HFFc6 (cell line): ENCODE data around the gene AKT3. TPM values are rescaled to one million over a fixed set of nuclear protein-coding genes. Genes with fewer than 3 reads are reported as not detected.
"Not testable (repeated sequence)": the region's sequence is repeated elsewhere in the genome, so short reads cannot be mapped to it uniquely, and the experiment has no call there.

ENCODE experiments used
- DNase-seq: peaks from one replicate; pipeline ENCODE4 v3.0.0-alpha.2; 2018
- H3K27ac Mint-ChIP-seq: 2 replicates; pipeline ENCODE4 v1.8.0; 2020; ENCODE audit warnings: mild to moderate bottlenecking, mixed read lengths
- H3K27me3 Mint-ChIP-seq: 2 replicates; pipeline ENCODE4 v1.8.0; 2021; ENCODE audit warnings: mild to moderate bottlenecking, moderate library complexity, mixed read lengths; ENCODE audit not compliant: insufficient read depth
- H3K36me3 Mint-ChIP-seq: 2 replicates; pipeline ENCODE4 v1.8.0; 2021; ENCODE audit warnings: low read depth, mixed read lengths
- H3K4me1 Mint-ChIP-seq: 2 replicates; pipeline ENCODE4 v1.8.0; 2020; ENCODE audit warnings: low read depth, mixed read lengths
- H3K4me3 Mint-ChIP-seq: 2 replicates; pipeline ENCODE4 v1.8.0; 2020; ENCODE audit warnings: mild to moderate bottlenecking, moderate library complexity, mixed read lengths
- H3K9me3 Mint-ChIP-seq: 2 replicates; pipeline ENCODE4 v1.8.0; 2020; ENCODE audit warnings: mild to moderate bottlenecking, mixed read lengths
- CTCF ChIP-seq: fragments of 200-600 bp; sonication (generic); IDR thresholded peaks from 2 replicates; pipeline ENCODE4 v1.5.0; 2021; ENCODE audit warnings: antibody characterized with exemption, mild to moderate bottlenecking
- total RNA-seq, 6 experiments: library from RNA; stranded (reverse); fragmentation: NEBNext Ultra II Directional; extraction: Animal tissue kit (Norgen Biotek cat#: 25700); gene quantifications; 2 replicates in 1 of 6; 3 replicates in 5 of 6; pipeline ENCODE4 v1.2.3, GENCODE V29; 2021

The AKT3 gene
- total RNA-seq, 6 experiments from 2014 or later, result 66.8 to 85.4 (median 75.1) TPM

DNA sequence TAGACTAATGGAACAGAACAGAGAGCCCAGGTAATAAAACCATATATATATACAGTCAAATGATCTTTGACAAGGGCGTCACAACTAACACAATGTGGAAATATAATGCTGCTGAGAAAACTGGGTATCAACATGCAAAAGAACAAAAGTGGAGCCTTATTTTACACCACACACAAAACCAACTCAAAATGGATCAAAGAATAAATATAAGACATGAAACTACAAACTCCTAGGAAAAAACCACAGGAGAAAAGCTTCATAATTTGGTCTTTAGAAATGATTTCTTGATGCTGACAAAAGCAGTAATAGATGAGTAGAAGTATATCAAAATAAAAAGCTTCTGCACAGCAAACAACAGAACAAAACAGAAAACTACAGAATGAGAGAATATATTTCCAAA, 192.2 kb downstream of the AKT3 start:
- DNase-seq, result no peak
- no peak for TF ChIP-seq CTCF
- Mint-ChIP-seq H3K9me3 (no peaks in the 10 kb centered on the region), H3K27ac (no peak overlapping the region), H3K36me3 (peaks cover 36% of the 10 kb centered on the region), H3K4me3 (no peak overlapping the region), H3K27me3 (peaks cover 2% of the 10 kb centered on the region; the same call in 1 of the 2 replicates), H3K4me1 (no peaks in the 10 kb centered on the region)

DNA sequence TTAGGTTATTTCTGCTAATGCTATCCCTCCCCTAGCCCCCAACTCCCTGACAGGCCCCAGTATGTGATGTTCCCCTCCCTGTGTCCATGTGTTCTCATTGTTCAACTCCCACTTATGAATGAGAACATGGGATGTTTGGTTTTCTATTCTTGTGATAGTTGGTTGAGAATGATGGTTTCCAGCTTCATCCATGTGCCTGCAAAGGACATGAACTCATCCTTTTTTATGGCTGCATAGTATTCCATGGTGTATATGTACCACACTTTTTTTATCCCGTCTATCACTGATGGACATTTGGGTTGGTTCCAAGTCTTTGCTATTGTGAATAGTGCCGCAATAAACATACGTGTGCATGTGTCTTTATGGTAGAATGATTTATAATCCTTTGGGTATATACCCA, 200.5 kb downstream of the AKT3 start:
- H3K4me3 Mint-ChIP-seq, DNase-seq, H3K27me3 Mint-ChIP-seq, H3K27ac Mint-ChIP-seq, H3K4me1 Mint-ChIP-seq: not testable (repeated sequence)
- H3K36me3 Mint-ChIP-seq, result peaks cover 53% of the 10 kb centered on the region
- peaks cover 10% of the 10 kb centered on the region for H3K9me3 Mint-ChIP-seq

GRCh38 chr1:243646841-243647240, 203.2 kb downstream of the AKT3 start:
- Mint-ChIP-seq H3K4me1 (peaks cover 8% of the 10 kb centered on the region; the same call in 1 of the 2 replicates), H3K36me3 (peaks cover 47% of the 10 kb centered on the region), H3K27ac (no peak overlapping the region), H3K4me3 (no peak overlapping the region), H3K9me3 (peaks cover 10% of the 10 kb centered on the region), H3K27me3 (no peaks in the 10 kb centered on the region)
- no peak for DNase-seq
- no peak for TF ChIP-seq CTCF

- Mint-ChIP-seq H3K27ac (no peak overlapping the region), H3K4me1 (peaks cover 8% of the 10 kb centered on the region; the same call in 1 of the 2 replicates), H3K4me3 (no peak overlapping the region), H3K36me3 (peaks cover 39% of the 10 kb centered on the region), H3K27me3 (peaks cover 2% of the 10 kb centered on the region; the same call in 1 of the 2 replicates), H3K9me3 (peaks cover 6% of the 10 kb centered on the region)
- no peak for DNase-seq
- TF ChIP-seq CTCF, result no peak
Measured at GRCh38 chr1:243645281-243645680, 204.8 kb downstream of the AKT3 start.

DNA sequence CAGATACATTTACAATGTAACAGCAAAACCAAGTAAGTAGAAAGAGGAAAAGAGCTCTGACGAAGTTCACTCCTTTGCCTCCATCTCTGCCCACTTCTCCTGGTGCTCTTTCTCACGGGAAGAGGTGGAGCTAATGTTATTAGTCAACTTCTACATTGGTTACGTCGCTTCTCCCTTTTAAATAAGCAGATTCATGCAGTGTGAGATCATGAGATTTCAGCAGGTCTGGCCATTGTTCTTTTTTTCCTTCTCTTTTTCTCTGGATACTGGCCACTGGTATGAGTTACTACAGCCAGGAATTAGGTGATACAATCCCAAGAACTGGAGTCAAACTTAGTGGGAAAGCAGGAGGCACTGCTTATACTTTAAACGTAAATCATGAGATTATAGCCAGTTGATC, 207.1 kb downstream of the AKT3 start:
- no peak overlapping the region for H3K4me3 Mint-ChIP-seq
- H3K27ac Mint-ChIP-seq, result peak overlapping the region; percentile 54; the same call in 1 of the 2 replicates
- no peak for DNase-seq
- TF ChIP-seq CTCF, result no peak
- H3K36me3 Mint-ChIP-seq, result peaks cover 41% of the 10 kb centered on the region
- peaks cover 8% of the 10 kb centered on the region; the same call in 1 of the 2 replicates for H3K4me1 Mint-ChIP-seq
- peaks cover 2% of the 10 kb centered on the region; the same call in 1 of the 2 replicates for H3K27me3 Mint-ChIP-seq
- peaks cover 3% of the 10 kb centered on the region; the same call in 1 of the 2 replicates for H3K9me3 Mint-ChIP-seq

GRCh38 chr1:243639027-243639658, 210.9 kb downstream of the AKT3 start:
- Mint-ChIP-seq H3K4me1 (peaks cover 8% of the 10 kb centered on the region; the same call in 1 of the 2 replicates), H3K4me3 (no peak overlapping the region), H3K9me3 (peaks cover 3% of the 10 kb centered on the region; the same call in 1 of the 2 replicates), H3K27me3 (peaks cover 2% of the 10 kb centered on the region; the same call in 1 of the 2 replicates), H3K27ac (no peak overlapping the region), H3K36me3 (peaks cover 23% of the 10 kb centered on the region)
- DNase-seq, result no peak
- no peak for TF ChIP-seq CTCF
